Mesodermal cell (in vitro differentiated cells): ENCODE data around the gene GULP1. TPM values are rescaled to one million over a fixed set of nuclear protein-coding genes. Genes with fewer than 3 reads are reported as not detected.

Source experiments
- H3K27ac ChIP-seq: 2 replicates; pipeline ENCODE4 v1.7.0; 2013; ENCODE audit warnings: mild to moderate bottlenecking, low read depth, low read length, moderate library complexity; ENCODE audit not compliant: severe bottlenecking
- H3K36me3 ChIP-seq: 2 replicates; pipeline ENCODE4 v1.7.1; 2013; ENCODE audit warnings: mild to moderate bottlenecking, low read length, moderate library complexity; ENCODE audit not compliant: control insufficient read depth, insufficient read depth
- H3K4me1 ChIP-seq: one replicate; pipeline ENCODE4 v1.7.1; 2013; ENCODE audit warnings: mild to moderate bottlenecking, low read length; ENCODE audit not compliant: insufficient read depth, control insufficient read depth, poor library complexity, severe bottlenecking
- H3K4me3 ChIP-seq: 2 replicates; pipeline ENCODE4 v1.7.0; 2013; ENCODE audit warnings: low read length, control low read depth, mild to moderate bottlenecking; ENCODE audit not compliant: insufficient read depth, poor library complexity, severe bottlenecking; ENCODE audit errors: extremely low read depth
- H3K9me3 ChIP-seq: 2 replicates; pipeline ENCODE4 v1.7.1; 2013; ENCODE audit warnings: mild to moderate bottlenecking, low read length, moderate library complexity; ENCODE audit not compliant: control insufficient read depth
- WGBS, 2 experiments: methylation state at CpG; one replicate each; pipeline ENCODE4 v1.1.5; 2013; ENCODE audit warnings: missing lambda C conversion rate in 2 of 2; ENCODE audit not compliant: insufficient coverage in 2 of 2; 5-methylcytosine and 5-hydroxymethylcytosine counted together
- polyA plus RNA-seq, 2 experiments: library from polyadenylated mRNA; stranded (reverse); fragments of 50-300 nt; gene quantifications; one replicate each; pipeline ENCODE4 v1.2.3, GENCODE V29; 2013

Gene GULP1, protein sequence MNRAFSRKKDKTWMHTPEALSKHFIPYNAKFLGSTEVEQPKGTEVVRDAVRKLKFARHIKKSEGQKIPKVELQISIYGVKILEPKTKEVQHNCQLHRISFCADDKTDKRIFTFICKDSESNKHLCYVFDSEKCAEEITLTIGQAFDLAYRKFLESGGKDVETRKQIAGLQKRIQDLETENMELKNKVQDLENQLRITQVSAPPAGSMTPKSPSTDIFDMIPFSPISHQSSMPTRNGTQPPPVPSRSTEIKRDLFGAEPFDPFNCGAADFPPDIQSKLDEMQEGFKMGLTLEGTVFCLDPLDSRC
- 94.3 TPM for polyA plus RNA-seq (2013, experiment 1 of 2)
- 127 TPM for polyA plus RNA-seq (2013, experiment 2 of 2)

DNA sequence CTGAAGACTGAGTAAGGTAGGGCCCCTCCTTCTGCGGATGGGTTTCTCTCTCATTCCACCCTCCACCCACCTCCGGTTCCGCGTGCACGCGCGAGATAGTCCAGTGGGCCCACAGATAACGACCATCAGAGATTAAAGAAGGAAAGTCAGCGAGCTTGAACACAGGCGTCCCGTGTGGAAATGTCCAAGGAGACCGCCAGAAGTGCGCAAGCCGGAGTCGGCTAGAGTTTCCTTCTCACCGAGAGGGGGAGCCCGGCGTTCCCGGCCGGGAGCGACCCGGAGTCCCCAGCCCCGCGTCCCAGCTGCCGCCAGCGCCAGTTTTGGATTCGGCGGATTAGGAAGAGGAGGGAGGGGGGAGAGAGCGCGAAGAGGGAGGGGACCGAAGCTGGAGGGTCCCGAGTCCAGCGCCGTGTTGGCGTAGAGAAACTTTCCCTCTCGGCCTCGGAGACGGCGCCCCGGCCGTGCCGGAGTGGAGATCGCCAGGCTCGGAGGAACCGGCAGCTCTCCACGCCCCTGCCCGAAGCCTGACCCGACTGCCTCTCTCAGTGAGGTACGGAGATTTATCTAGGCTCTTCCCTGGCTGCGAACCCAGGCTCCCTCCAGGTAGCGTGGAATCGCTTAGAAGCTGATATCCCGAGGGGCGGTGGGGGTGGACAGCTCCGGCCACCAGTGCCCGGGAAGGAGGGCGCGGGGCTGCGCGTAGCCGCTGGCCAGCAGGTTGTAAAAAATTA lies at the start of gene GULP1:
TSS of gene GULP1 (plus strand) at position 258 of the 731 bp plus-strand sequence. CDS start 185,829 bp downstream, outside the sequence.
- Histone ChIP-seq H3K4me3 (peak within 1 kb of the TSS; percentile 90), H3K36me3 (no peaks in the 10 kb centered on the region), H3K27ac (peak within 1 kb of the TSS; percentile 92), H3K9me3 (no peaks in the 10 kb centered on the region), H3K4me1 (no peaks in the 10 kb centered on the region)
- 0% methylated on average over 29 to 50 of the region's 61 CpGs for WGBS, 2 experiments

DNA sequence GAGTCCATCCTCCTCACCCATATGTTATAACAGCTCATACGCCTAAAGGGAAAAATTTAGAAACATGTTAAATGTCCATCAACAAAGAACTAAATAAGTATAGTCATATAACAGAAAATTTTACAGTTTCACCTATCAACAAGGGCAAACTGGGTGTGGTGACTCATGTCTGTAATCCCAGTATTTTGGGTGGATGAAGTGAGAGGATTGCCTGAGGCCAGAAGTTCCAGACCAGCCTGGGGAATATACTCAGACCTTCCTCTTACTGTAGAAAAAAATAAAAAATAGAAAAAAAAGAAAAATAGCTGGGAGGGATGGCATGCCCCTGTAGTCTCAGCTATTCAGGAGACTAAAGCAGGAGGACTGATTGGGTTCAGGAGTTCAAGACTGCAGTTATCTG lies 48.3 kb upstream of the GULP1 start:
- no CpG with 5 or more reads among the region's 1 CpG for WGBS, 2 experiments
- H3K9me3 ChIP-seq, result peaks cover 12% of the 10 kb centered on the region
- H3K36me3 ChIP-seq, result no peaks in the 10 kb centered on the region
- H3K27ac ChIP-seq, result no peak overlapping the region
- no peaks in the 10 kb centered on the region for H3K4me1 ChIP-seq
- H3K4me3 ChIP-seq, result no peak overlapping the region

DNA sequence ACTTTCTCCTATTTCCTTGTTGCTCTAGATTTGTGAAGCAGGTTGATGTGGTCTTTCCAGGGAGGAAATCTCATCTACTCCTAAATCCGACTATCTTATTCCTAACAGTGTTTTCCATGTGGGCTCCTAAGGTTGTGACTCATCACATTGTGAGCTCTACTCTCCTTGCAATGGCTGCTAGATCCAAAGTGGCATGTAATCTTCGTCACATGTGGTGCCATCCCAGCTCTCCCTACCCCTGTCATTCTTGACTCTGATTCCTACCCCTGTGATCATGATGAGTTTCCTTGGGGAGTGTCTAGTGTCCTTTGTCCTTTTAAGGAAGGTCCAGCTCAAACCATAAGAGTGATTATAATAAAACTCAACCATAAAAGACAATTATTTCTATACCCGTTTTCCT lies 47.3 kb upstream of the GULP1 start:
- no peaks in the 10 kb centered on the region for H3K4me1 ChIP-seq
- H3K27ac ChIP-seq, result no peak overlapping the region
- no peak overlapping the region for H3K4me3 ChIP-seq
- H3K36me3 ChIP-seq, result no peaks in the 10 kb centered on the region
- H3K9me3 ChIP-seq, result peaks cover 5% of the 10 kb centered on the region
- WGBS, 2 experiments, result 88% methylated on average over 1 of the region's 3 CpGs; no CpG with 5 or more reads in 1 of the 2 experiments

DNA sequence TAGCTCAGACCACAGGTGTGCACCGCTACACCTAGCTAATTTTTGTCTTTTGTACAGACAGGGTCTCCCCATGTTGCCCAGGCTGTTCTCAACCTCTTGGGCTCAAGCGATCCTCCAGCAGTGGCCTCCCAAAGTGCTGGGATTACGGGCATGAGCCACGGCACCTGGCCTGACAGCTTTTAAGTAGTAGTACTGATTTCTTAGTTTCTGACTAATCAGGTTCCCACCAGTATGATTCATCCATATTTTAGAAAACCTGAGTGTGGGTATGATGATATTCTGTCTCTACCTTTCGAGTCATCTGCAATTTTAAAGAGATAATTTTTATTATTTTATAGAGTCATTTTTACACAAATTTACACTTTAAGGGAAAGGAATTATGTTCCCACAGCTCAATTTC lies 46.4 kb upstream of the GULP1 start:
- WGBS, 2 experiments, result 92 to 100% methylated on average over 2 of the region's 5 CpGs
- H3K36me3 ChIP-seq, result no peaks in the 10 kb centered on the region
- H3K9me3 ChIP-seq, result peaks cover 3% of the 10 kb centered on the region
- no peaks in the 10 kb centered on the region for H3K4me1 ChIP-seq
- no peak overlapping the region for H3K4me3 ChIP-seq
- H3K27ac ChIP-seq, result no peak overlapping the region

DNA sequence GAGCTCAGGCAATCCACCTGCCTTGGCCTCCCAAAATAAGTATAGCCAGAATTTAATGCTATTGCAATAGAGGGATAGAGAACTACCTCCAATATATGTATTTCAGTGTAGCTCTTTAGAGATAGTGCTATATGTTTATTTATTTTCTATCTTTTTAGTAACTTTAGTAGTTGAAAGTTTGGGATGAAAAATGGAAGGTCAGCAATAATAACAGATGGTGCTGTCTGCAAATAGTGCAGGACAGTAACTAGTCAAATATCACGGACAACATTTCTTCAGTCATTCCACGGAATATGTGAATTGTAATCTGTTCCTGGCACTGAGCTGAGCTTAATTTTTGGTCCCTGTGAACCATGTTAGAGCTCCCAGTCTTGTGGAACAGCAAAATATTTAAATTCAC lies 43.2 kb upstream of the GULP1 start:
- H3K9me3 ChIP-seq, result no peaks in the 10 kb centered on the region
- no peaks in the 10 kb centered on the region for H3K4me1 ChIP-seq
- no peaks in the 10 kb centered on the region for H3K36me3 ChIP-seq
- WGBS, 2 experiments, result 93 to 100% methylated on average over 2 of the region's 2 CpGs
- no peak overlapping the region for H3K4me3 ChIP-seq
- no peak overlapping the region for H3K27ac ChIP-seq

DNA sequence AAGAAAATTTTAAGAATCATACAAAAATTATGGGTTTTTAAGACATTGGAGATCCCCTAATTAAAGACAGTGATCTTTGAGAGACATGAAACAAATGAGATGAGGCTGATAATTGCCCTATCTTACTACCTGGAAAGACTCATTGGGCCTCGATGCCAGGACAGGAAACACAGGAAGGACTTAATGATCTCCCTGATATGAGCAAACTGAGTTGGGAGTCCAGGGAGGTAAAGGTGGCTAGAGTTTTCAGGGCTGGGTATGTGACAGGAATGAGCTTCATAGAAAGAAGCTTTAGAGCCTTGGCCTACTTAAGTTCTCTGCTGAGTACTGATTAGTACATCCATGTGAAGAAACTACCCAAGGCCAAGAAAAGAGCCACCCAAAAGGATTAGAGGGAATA lies 40.6 kb upstream of the GULP1 start:
- H3K9me3 ChIP-seq, result no peaks in the 10 kb centered on the region
- no peak overlapping the region for H3K4me3 ChIP-seq
- H3K36me3 ChIP-seq, result no peaks in the 10 kb centered on the region
- 100% methylated on average over 1 of the region's 1 CpG for WGBS, 2 experiments
- H3K27ac ChIP-seq, result no peak overlapping the region
- H3K4me1 ChIP-seq, result no peaks in the 10 kb centered on the region

DNA sequence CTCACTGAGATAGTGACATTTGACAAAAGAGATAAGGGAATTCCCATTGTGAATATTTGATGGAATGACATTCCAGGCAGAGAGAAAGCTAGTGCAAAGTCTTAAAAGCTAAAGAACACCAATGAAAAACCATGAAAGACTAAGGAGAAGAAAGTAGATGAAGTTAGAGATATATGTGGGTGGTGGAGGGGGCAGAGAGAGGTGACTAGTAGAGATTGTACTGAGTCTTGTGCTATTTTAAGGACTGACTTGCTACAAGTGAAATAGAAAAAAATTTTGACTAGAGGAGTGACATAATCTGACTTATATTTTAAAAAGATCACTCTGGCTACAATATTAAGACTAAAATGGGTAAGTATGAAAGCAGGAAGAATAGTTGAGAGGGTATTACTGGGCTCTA lies 35.3 kb upstream of the GULP1 start:
- no peaks in the 10 kb centered on the region for H3K4me1 ChIP-seq
- H3K4me3 ChIP-seq, result no peak overlapping the region
- no peaks in the 10 kb centered on the region for H3K36me3 ChIP-seq
- no peak overlapping the region for H3K27ac ChIP-seq
- H3K9me3 ChIP-seq, result no peaks in the 10 kb centered on the region

DNA sequence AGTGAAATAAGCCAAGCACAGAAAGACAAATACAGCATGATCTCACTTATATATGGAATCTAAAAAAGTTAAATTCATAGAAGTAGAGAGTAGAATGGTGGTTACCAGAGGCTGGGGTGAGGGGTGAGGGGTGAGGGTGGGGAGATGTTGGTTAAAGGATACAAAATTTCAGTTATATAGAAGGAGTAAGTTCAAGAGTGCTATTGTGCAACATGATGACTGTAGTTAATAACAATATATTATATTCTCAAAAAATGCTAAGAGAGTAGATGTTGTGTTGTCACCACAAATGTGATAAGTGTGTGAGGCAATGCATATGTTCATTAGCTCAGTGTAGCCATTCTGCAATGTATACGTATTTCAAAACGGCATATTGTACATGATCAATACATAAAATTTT lies 26.4 kb upstream of the GULP1 start:
- no CpG with 5 or more reads among the region's 2 CpGs for WGBS, 2 experiments
- no peaks in the 10 kb centered on the region for H3K4me1 ChIP-seq

DNA sequence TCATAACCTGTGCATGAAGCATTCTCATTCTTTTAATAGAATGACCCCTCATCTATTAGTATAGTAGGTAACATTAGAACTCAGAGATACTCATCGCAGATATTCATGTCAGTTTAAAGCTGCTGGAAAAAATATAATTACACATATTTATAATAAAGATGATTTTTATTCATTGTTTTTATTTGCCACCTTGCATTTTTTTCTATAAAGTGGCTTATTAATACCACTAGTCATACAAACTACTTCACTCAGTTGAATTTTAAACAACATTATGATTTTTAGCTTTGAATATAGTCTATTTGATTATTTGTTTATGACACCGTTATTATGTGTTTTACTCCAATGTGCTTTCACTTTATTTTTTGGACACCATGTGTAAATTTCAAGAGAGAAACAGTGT lies 23.9 kb upstream of the GULP1 start:
- no CpG with 5 or more reads among the region's 2 CpGs for WGBS, 2 experiments
- H3K9me3 ChIP-seq, result no peaks in the 10 kb centered on the region
- no peaks in the 10 kb centered on the region for H3K36me3 ChIP-seq
- H3K4me1 ChIP-seq, result no peaks in the 10 kb centered on the region
- no peak overlapping the region for H3K4me3 ChIP-seq
- H3K27ac ChIP-seq, result no peak overlapping the region

More for the DNA sequence above, 26.4 kb upstream of the GULP1 start:
- no peak overlapping the region for H3K27ac ChIP-seq
- no peaks in the 10 kb centered on the region for H3K36me3 ChIP-seq
- H3K4me3 ChIP-seq, result no peak overlapping the region
- H3K9me3 ChIP-seq, result no peaks in the 10 kb centered on the region

DNA sequence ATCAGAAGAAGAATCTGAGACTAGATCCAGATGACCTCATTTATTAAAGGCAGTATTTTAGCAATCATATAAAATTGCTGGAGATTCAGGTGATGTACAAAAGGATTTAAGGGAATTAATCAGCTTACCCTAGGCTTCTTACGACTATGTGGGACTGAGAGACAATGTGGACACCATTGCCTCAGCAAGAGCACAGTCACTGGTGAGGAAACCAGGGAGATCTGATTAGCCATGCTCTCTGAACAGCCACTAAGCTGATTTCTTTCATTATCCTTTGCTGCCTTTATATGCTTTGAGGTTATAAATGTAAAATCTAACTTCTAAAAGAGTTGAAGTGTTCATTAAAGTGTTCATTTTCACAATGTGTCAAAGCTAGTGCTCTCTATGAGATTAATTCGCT lies 22.7 kb upstream of the GULP1 start:
- no peaks in the 10 kb centered on the region for H3K36me3 ChIP-seq
- H3K9me3 ChIP-seq, result no peaks in the 10 kb centered on the region
- H3K27ac ChIP-seq, result no peak overlapping the region
- no peaks in the 10 kb centered on the region for H3K4me1 ChIP-seq
- WGBS, 2 experiments, result 100% methylated on average over 1 of the region's 2 CpGs
- H3K4me3 ChIP-seq, result no peak overlapping the region

DNA sequence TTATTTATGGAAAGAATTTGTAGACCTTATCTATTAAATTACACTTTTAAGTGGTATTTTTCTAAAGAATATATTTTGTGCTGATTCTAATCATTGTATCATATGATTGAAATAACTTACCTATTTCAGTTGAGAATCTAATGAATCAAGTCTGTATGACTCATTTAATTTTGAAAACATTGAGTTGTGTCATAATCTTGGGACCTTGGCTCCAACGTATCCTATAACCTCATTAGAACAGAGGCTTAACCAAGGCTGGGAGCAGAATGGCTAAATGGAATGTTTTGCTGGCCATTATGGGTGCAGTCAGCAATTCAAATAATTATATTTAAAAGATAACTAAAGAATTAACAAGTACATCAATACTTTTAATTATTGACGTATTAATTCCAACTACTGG lies 19.6 kb upstream of the GULP1 start:
- Histone ChIP-seq H3K4me1 (no peaks in the 10 kb centered on the region), H3K36me3 (no peaks in the 10 kb centered on the region), H3K27ac (no peak overlapping the region), H3K4me3 (no peak overlapping the region), H3K9me3 (no peaks in the 10 kb centered on the region)
- WGBS, 2 experiments, result 100% methylated on average over 1 of the region's 2 CpGs; no CpG with 5 or more reads in 1 of the 2 experiments
